ENCODE data around the gene RAD1. TPM values are rescaled to one million over a fixed set of nuclear protein-coding genes. Genes with fewer than 3 reads are reported as not detected.

The RAD1 gene
- polyA plus RNA-seq, 1 donor: 28.8 TPM

DNA sequence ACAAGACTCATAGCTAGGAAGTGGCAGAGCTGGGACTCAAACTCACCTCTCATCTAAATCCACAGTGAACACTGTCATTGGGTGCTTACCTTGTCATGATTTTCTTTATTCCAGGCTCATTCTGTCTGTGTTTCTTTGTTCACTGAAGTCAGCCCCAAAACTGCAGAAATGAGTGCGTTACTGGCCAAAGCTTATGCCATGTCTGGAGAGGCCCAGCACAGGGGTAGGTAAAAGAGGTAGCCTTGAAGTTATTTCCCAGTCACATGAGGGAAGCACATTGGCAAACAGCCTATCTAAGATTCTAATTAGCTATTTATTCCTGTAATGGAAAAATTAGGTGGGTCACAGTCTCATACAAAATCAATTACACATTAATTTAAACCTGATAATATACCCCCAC, 46.5 kb downstream of the RAD1 start:
- peak in 1 of 2 donors; percentile 62 for DNase-seq
- H3K36me3 ChIP-seq (ENCODE audit: control insufficient read depth, insufficient read depth, low read length): no peaks in the 10 kb centered on the region
- no peaks in the 10 kb centered on the region for H3K9me3 ChIP-seq (ENCODE audit: control insufficient read depth, low read depth, low read length)
- no peak overlapping the region for H3K4me3 ChIP-seq (ENCODE audit: low read length)
- H3K27ac ChIP-seq (ENCODE audit: low read length): peak overlapping the region; percentile 28
- H3K27me3 ChIP-seq (ENCODE audit: control insufficient read depth, insufficient read depth, low read length): no peaks in the 10 kb centered on the region
- WGBS (ENCODE audit: insufficient coverage, low lambda C conversion rate): no CpG with 5 or more reads among the region's 1 CpG
- H3K4me1 ChIP-seq (ENCODE audit: control insufficient read depth, insufficient read depth, low read length): peaks cover 4% of the 10 kb centered on the region

- 65% methylated on average over 2 of the region's 3 CpGs for WGBS (ENCODE audit: insufficient coverage, low lambda C conversion rate)
- Histone ChIP-seq H3K4me3 (ENCODE audit: low read length) (no peak overlapping the region), H3K27me3 (ENCODE audit: control insufficient read depth, insufficient read depth, low read length) (no peaks in the 10 kb centered on the region), H3K9me3 (ENCODE audit: control insufficient read depth, low read depth, low read length) (no peaks in the 10 kb centered on the region), H3K4me1 (ENCODE audit: control insufficient read depth, insufficient read depth, low read length) (peaks cover 4% of the 10 kb centered on the region), H3K36me3 (ENCODE audit: control insufficient read depth, insufficient read depth, low read length) (no peaks in the 10 kb centered on the region), H3K27ac (ENCODE audit: low read length) (no peak overlapping the region)
- DNase-seq: no peak
These were observed 47.6 kb downstream of the RAD1 start for GRCh38 chr5:34867660-34868059.

DNA sequence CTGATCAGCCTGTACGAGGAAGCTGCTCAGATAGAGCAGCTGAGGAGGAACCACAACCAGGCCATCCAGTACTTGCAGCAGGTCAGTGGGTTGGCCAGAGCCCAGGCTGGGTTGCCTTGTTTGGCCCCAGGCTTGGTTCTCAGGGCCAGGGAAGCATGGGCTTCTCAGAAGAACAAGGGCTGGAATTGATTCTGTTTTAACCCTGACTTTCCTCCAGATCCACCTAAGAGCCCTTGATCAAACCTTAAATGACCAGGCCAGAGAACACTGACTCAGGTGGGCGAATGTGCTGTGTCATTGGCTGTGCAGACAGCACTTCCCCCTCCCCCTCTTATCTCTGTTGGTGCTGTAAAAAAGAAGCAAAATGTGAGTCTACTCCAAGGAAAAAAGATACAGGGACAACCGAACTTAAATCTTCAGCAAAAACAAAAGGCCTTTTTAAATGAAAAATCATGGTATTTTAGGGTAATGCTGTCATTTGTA, 48.3 kb downstream of the RAD1 start:
- H3K9me3 ChIP-seq (ENCODE audit: control insufficient read depth, low read depth, low read length): no peaks in the 10 kb centered on the region
- H3K36me3 ChIP-seq (ENCODE audit: control insufficient read depth, insufficient read depth, low read length): no peaks in the 10 kb centered on the region
- WGBS (ENCODE audit: insufficient coverage, low lambda C conversion rate): no CpG with 5 or more reads among the region's 3 CpGs
- no peak overlapping the region for H3K27ac ChIP-seq (ENCODE audit: low read length)
- no peak overlapping the region for H3K4me3 ChIP-seq (ENCODE audit: low read length)
- no peaks in the 10 kb centered on the region for H3K27me3 ChIP-seq (ENCODE audit: control insufficient read depth, insufficient read depth, low read length)
- peaks cover 4% of the 10 kb centered on the region for H3K4me1 ChIP-seq (ENCODE audit: control insufficient read depth, insufficient read depth, low read length)
- peak in 1 of 2 donors; percentile 33 for DNase-seq

GRCh38 chr5:34865091-34865490, 50.2 kb downstream of the RAD1 start:
- 80% methylated on average over 2 of the region's 2 CpGs for WGBS (ENCODE audit: insufficient coverage, low lambda C conversion rate)
- Histone ChIP-seq H3K4me1 (ENCODE audit: control insufficient read depth, insufficient read depth, low read length) (peaks cover 4% of the 10 kb centered on the region), H3K27me3 (ENCODE audit: control insufficient read depth, insufficient read depth, low read length) (no peaks in the 10 kb centered on the region), H3K9me3 (ENCODE audit: control insufficient read depth, low read depth, low read length) (no peaks in the 10 kb centered on the region), H3K27ac (ENCODE audit: low read length) (no peak overlapping the region), H3K4me3 (ENCODE audit: low read length) (no peak overlapping the region), H3K36me3 (ENCODE audit: control insufficient read depth, insufficient read depth, low read length) (no peaks in the 10 kb centered on the region)
- DNase-seq: no peak

DNA sequence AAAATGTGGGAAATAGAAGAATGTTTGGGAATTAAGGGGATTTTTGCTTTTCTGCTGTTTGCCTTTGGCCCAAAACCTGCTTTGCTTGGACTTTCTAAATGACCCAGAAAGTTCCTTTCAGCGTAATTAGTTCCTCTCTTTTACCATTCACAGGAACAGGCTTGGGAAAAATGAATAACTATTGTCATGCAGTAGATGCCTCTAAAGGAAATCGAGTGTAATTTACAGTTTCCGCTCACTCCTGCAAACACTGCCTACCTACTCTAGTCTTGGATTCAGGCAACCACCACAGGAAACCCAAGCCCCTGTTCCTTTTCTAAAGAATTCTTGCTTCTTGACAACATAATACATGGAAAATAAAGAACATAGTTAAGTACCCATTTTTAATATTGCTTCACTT, 51.4 kb downstream of the RAD1 start:
- WGBS (ENCODE audit: insufficient coverage, low lambda C conversion rate): no CpG with 5 or more reads among the region's 3 CpGs
- Histone ChIP-seq H3K27me3 (ENCODE audit: control insufficient read depth, insufficient read depth, low read length) (no peaks in the 10 kb centered on the region), H3K27ac (ENCODE audit: low read length) (no peak overlapping the region), H3K9me3 (ENCODE audit: control insufficient read depth, low read depth, low read length) (no peaks in the 10 kb centered on the region), H3K4me3 (ENCODE audit: low read length) (no peak overlapping the region), H3K36me3 (ENCODE audit: control insufficient read depth, insufficient read depth, low read length) (no peaks in the 10 kb centered on the region), H3K4me1 (ENCODE audit: control insufficient read depth, insufficient read depth, low read length) (peaks cover 4% of the 10 kb centered on the region)
- no peak for DNase-seq

DNA sequence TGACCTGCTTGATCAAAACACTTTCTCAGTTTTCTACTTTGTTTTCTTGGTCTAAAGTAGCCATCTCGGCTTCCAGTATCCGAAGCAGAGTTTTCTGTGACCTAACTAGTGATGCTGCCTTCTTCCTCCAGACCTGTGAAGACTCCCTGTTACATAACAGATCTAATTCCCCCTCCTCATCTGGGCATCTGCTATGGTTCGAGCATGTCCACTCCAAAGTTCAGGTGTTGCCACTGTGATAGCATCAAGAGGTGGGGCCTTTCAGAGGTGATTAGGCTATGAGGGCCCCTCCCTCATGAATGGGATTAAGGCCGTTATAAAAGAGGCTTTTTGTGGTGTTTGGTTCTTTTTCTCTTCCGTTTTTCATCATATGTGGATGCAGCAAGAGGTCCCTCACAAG, 56.1 kb downstream of the RAD1 start:
- H3K4me3 ChIP-seq (ENCODE audit: low read length): no peak overlapping the region
- WGBS (ENCODE audit: insufficient coverage, low lambda C conversion rate): 44% methylated on average over 2 of the region's 5 CpGs
- H3K4me1 ChIP-seq (ENCODE audit: control insufficient read depth, insufficient read depth, low read length): no peaks in the 10 kb centered on the region
- DNase-seq: no peak
- H3K9me3 ChIP-seq (ENCODE audit: control insufficient read depth, low read depth, low read length): no peaks in the 10 kb centered on the region
- no peak overlapping the region for H3K27ac ChIP-seq (ENCODE audit: low read length)
- no peaks in the 10 kb centered on the region for H3K36me3 ChIP-seq (ENCODE audit: control insufficient read depth, insufficient read depth, low read length)
- H3K27me3 ChIP-seq (ENCODE audit: control insufficient read depth, insufficient read depth, low read length): no peaks in the 10 kb centered on the region

DNA sequence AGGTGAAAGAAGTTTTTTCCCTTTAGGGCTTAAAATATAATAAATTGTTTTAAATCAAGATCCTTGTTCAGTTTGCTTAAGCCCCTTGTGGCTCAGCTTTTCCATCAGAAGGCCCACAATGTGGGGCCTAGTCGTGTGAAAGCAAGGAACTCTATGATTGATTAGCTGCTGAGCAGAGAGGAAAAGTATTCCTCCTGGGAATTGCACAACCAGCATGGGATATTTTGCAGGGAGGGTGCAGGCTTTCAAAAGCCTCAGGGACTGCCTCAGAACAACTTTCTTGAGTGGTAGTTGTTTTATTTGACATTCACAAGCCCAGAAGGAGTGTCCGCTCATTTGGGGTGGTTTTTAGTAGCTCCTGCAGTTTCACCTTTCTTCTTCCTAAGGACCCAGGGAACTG, 56.5 kb downstream of the RAD1 start:
- Histone ChIP-seq H3K4me1 (ENCODE audit: control insufficient read depth, insufficient read depth, low read length) (no peaks in the 10 kb centered on the region), H3K27ac (ENCODE audit: low read length) (no peak overlapping the region), H3K27me3 (ENCODE audit: control insufficient read depth, insufficient read depth, low read length) (no peaks in the 10 kb centered on the region), H3K36me3 (ENCODE audit: control insufficient read depth, insufficient read depth, low read length) (no peaks in the 10 kb centered on the region), H3K9me3 (ENCODE audit: control insufficient read depth, low read depth, low read length) (no peaks in the 10 kb centered on the region), H3K4me3 (ENCODE audit: low read length) (no peak overlapping the region)
- no peak for DNase-seq
- WGBS (ENCODE audit: insufficient coverage, low lambda C conversion rate): no CpG with 5 or more reads among the region's 2 CpGs

GRCh38 chr5:34857894-34858293, 57.4 kb downstream of the RAD1 start:
- Histone ChIP-seq H3K36me3 (ENCODE audit: control insufficient read depth, insufficient read depth, low read length) (no peaks in the 10 kb centered on the region), H3K4me1 (ENCODE audit: control insufficient read depth, insufficient read depth, low read length) (no peaks in the 10 kb centered on the region), H3K27me3 (ENCODE audit: control insufficient read depth, insufficient read depth, low read length) (no peaks in the 10 kb centered on the region), H3K27ac (ENCODE audit: low read length) (no peak overlapping the region), H3K9me3 (ENCODE audit: control insufficient read depth, low read depth, low read length) (no peaks in the 10 kb centered on the region), H3K4me3 (ENCODE audit: low read length) (no peak overlapping the region)
- no peak for DNase-seq
- WGBS (ENCODE audit: insufficient coverage, low lambda C conversion rate): no CpG with 5 or more reads among the region's 1 CpG

GRCh38 chr5:34857161-34857560, 58.1 kb downstream of the RAD1 start:
- DNase-seq: no peak
- Histone ChIP-seq H3K36me3 (ENCODE audit: control insufficient read depth, insufficient read depth, low read length) (no peaks in the 10 kb centered on the region), H3K4me1 (ENCODE audit: control insufficient read depth, insufficient read depth, low read length) (no peaks in the 10 kb centered on the region), H3K27me3 (ENCODE audit: control insufficient read depth, insufficient read depth, low read length) (no peaks in the 10 kb centered on the region), H3K4me3 (ENCODE audit: low read length) (no peak overlapping the region), H3K27ac (ENCODE audit: low read length) (no peak overlapping the region), H3K9me3 (ENCODE audit: control insufficient read depth, low read depth, low read length) (no peaks in the 10 kb centered on the region)
- WGBS (ENCODE audit: insufficient coverage, low lambda C conversion rate): 80% methylated on average over 1 of the region's 3 CpGs
